Adipose tissue (tissue), 3 donors: Measurements from ENCODE around the gene GRM2. TPM values are rescaled to one million over a fixed set of nuclear protein-coding genes. Genes with fewer than 3 reads are reported as not detected.
"Not testable (repeated sequence)": the region's sequence is repeated elsewhere in the genome, so short reads cannot be mapped to it uniquely, and the experiment has no call there.

Source experiments
- H3K27ac ChIP-seq: one replicate; pipeline ENCODE4 v1.5.1; 2013; ENCODE audit warnings: low read depth, low read length
- WGBS, 3 donors: extraction: QIAGEN DNeasy Blood & Tissue Kit; methylation state at CpG; one replicate each; pipeline ENCODE4 v1.1.7; 2013; 5-methylcytosine and 5-hydroxymethylcytosine counted together
- polyA plus RNA-seq, 3 donors: library from polyadenylated mRNA; stranded (reverse); fragments of 200-250 nt; gene quantifications; one replicate each; pipeline ENCODE4 v1.2.3, GENCODE V29; 2013
- donor health status: healthy with polysubstance abuse.
- donor health status: Bipolar disorder and iron deficiency.
- donor health status: healthy.

The GRM2 gene
- polyA plus RNA-seq, 3 donors, result 0.14 to 0.22 (median 0.21) TPM

- no peak overlapping the region for H3K27ac ChIP-seq
- 53 to 70% (median 66%) methylated on average over 1 of the region's 1 CpG for WGBS, 3 donors
Observed at GRCh38 chr3:51748327-51748726, 41.5 kb downstream of the GRM2 start.

- no peak overlapping the region for H3K27ac ChIP-seq
- WGBS, 3 donors, result 95 to 100% (median 98%) methylated on average over 1 of the region's 1 CpG
Observed at GRCh38 chr3:51750878-51751277, 44.0 kb downstream of the GRM2 start.

- WGBS, 3 donors, result 89 to 100% (median 89%) methylated on average over 2 of the region's 2 CpGs
- no peak overlapping the region for H3K27ac ChIP-seq
Observed at GRCh38 chr3:51751287-51751686, 44.4 kb downstream of the GRM2 start.

- not testable (repeated sequence) for H3K27ac ChIP-seq
- WGBS, 3 donors, result 58 to 73% (median 63%) methylated on average over 13 of the region's 13 CpGs
Observed at GRCh38 chr3:51753763-51754750, 47.2 kb downstream of the GRM2 start.

- H3K27ac ChIP-seq, result no peak overlapping the region
Observed at GRCh38 chr3:51759203-51759602, 52.3 kb downstream of the GRM2 start.

Other genes with a start within 250 kb of the GRM2 start
- 10 to 100 TPM in 1 of 3 donors, 1 to 10 TPM in 2; 6.3 to 14.3 (median 9.4) TPM for gene DCAF1, start 207.1 kb upstream of the GRM2 start, polyA plus RNA-seq
- gene RAD54L2, start 168.3 kb upstream of the GRM2 start, polyA plus RNA-seq, result 1 to 10 TPM; 2.2 to 6.6 (median 4.6) TPM
- 10 to 100 TPM; 47.3 to 57.1 (median 48.4) TPM for gene TEX264, start 35.8 kb upstream of the GRM2 start, polyA plus RNA-seq
- gene IQCF6, start 72.2 kb downstream of the GRM2 start, polyA plus RNA-seq, result not detected
- not detected for gene IQCF2, start 154.5 kb downstream of the GRM2 start, polyA plus RNA-seq
- not detected for gene IQCF5, start 168.5 kb downstream of the GRM2 start, polyA plus RNA-seq
- gene IQCF1, start 196.3 kb downstream of the GRM2 start, polyA plus RNA-seq, result not detected
- 10 to 100 TPM; 16.5 to 35.7 (median 18.0) TPM for gene RRP9, start 234.8 kb downstream of the GRM2 start, polyA plus RNA-seq
- 10 to 100 TPM in 2 of 3 donors, 1 to 10 TPM in 1; 5.0 to 25.5 (median 19.6) TPM for gene PARP3, start 235.3 kb downstream of the GRM2 start, polyA plus RNA-seq
- under 1 TPM in 2 of 3 donors, not detected in 1; 0.07 to 0.28 TPM for gene GPR62, start 248.3 kb downstream of the GRM2 start, polyA plus RNA-seq